ENCODE data around the gene CCDC188. TPM values are rescaled to one million over a fixed set of nuclear protein-coding genes. Genes with fewer than 3 reads are reported as not detected.

The CCDC188 gene
- total RNA-seq, 2 experiments from 2014 or later = not detected

DNA sequence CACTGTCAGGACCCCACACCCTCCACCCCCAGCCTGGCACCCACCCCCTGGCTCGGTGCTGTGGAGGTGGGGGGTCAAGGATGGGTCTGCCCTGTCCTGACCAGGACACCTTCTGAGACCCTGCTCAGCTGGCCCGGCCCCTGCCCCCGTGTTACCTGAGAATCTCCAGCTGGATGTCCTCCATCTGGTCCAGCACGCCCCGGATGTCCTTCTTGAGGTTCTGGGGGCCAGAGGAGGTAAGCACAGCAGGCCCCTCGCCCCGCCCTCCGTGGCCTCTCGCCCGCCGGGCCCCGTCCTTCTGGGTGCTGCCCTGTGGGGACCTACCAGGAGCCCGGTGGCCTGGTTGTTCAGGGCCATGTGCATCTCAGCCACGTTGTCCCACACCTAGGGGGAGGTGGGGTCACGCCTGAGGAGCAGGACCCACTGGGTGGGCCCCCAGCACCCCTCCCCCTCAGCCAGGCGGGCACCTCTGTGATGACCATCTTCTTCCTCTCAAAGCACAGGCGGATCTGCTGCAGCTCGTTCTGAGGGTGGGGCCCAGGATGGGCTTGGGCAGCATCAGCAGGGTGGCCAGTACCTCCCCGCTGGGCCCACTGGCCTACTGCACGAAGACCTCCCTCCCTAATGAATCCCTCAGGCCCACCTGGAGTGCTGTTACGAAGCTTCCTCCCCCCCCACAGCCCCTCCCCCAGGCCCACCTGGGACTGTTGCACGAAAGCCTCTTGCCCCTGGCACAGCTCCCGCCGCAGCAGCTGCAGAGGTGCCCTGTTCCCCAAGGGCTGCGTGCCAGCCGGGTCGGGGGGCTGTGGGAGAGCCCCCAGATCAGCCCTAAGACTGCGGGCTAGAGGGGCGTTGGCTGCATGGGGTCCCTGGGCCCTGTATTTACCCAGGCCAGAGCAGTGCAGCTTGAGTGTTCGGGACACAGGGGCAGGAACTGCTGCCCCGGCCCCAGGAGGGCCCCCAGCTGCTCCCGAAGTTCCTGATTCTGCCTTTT lies 1.3 kb downstream of the CCDC188 start:
- no peaks in the 10 kb centered on the region for H3K9me3 ChIP-seq (ENCODE audit: control insufficient read depth in 1 of 2, insufficient read depth in 1 of 2, low read length in 2 of 2)
- H3K4me3 Mint-ChIP-seq = no peak overlapping the region
- H3K27ac ChIP-seq (ENCODE audit: low read depth in 1 of 2, low read length in 2 of 2) = no peak overlapping the region
- intact Hi-C loops (cut with DNase I, micrococcal nuclease) = no loop called here
- no peaks in the 10 kb centered on the region for H3K4me1 Mint-ChIP-seq (ENCODE audit: low read depth)
- H3K4me3 ChIP-seq (ENCODE audit: low read length) = no peak overlapping the region
- peaks cover 2% of the 10 kb centered on the region for H3K4me1 ChIP-seq (ENCODE audit: insufficient read depth, low read length)
- TF ChIP-seq, protein P1, sequence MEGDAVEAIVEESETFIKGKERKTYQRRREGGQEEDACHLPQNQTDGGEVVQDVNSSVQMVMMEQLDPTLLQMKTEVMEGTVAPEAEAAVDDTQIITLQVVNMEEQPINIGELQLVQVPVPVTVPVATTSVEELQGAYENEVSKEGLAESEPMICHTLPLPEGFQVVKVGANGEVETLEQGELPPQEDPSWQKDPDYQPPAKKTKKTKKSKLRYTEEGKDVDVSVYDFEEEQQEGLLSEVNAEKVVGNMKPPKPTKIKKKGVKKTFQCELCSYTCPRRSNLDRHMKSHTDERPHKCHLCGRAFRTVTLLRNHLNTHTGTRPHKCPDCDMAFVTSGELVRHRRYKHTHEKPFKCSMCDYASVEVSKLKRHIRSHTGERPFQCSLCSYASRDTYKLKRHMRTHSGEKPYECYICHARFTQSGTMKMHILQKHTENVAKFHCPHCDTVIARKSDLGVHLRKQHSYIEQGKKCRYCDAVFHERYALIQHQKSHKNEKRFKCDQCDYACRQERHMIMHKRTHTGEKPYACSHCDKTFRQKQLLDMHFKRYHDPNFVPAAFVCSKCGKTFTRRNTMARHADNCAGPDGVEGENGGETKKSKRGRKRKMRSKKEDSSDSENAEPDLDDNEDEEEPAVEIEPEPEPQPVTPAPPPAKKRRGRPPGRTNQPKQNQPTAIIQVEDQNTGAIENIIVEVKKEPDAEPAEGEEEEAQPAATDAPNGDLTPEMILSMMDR (IDR thresholded peaks at IDR 0.05) = no peak
- H3K36me3 Mint-ChIP-seq (ENCODE audit: low read depth) = no peaks in the 10 kb centered on the region
- CTCF ChIA-PET = no interaction called here
- no peaks in the 10 kb centered on the region for H3K27me3 Mint-ChIP-seq
- H3K27me3 ChIP-seq (ENCODE audit: control insufficient read depth in 1 of 2, insufficient read depth in 2 of 2, low read length in 2 of 2) = peaks cover 0 to under 1% of the 10 kb centered on the region in 2 experiments
- no peak overlapping the region for H3K27ac Mint-ChIP-seq
- POLR2A ChIA-PET = no interaction called here
- H3K9me3 Mint-ChIP-seq = no peaks in the 10 kb centered on the region
- ATAC-seq (ENCODE audit: poor library complexity) = no peak
- DNase-seq = no peak
- no peaks in the 10 kb centered on the region for H3K36me3 ChIP-seq (ENCODE audit: insufficient read depth, low read length)

DNA sequence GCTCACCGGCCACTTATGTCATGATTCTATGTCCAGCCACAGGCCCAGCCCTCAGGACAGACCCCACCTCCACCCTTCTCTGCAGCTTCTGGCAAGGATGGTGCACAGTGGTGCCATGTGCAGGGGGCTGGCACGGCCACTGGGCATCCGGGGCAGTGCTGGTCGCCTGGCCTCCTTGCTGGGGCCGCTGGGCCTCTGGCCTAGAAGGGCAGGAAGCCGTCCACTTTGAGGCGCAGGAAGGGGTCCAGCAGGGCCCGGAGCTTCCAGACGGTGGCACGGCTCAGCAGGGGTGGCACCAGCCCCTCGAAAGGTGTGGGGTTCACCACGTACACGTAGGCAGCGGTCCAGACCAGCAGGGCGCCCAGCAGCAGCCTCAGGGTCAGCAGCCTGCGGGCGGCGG lies 2.4 kb downstream of the CCDC188 start:
- Mint-ChIP-seq H3K4me1 (ENCODE audit: low read depth) (no peaks in the 10 kb centered on the region), H3K4me3 (no peak overlapping the region), H3K27ac (no peak overlapping the region), H3K36me3 (ENCODE audit: low read depth) (no peaks in the 10 kb centered on the region), H3K9me3 (no peaks in the 10 kb centered on the region), H3K27me3 (no peaks in the 10 kb centered on the region)
- Histone ChIP-seq H3K4me1 (ENCODE audit: insufficient read depth, low read length) (no peaks in the 10 kb centered on the region), H3K27ac (ENCODE audit: low read depth in 1 of 2, low read length in 2 of 2) (no peak overlapping the region), H3K4me3 (ENCODE audit: low read length) (no peak overlapping the region), H3K36me3 (ENCODE audit: insufficient read depth, low read length) (peaks cover 3% of the 10 kb centered on the region), H3K9me3 (ENCODE audit: control insufficient read depth in 1 of 2, insufficient read depth in 1 of 2, low read length in 2 of 2) (no peaks in the 10 kb centered on the region), H3K27me3 (ENCODE audit: control insufficient read depth in 1 of 2, insufficient read depth in 2 of 2, low read length in 2 of 2) (no peaks in the 10 kb centered on the region)
- TF ChIP-seq, protein P1 (IDR thresholded peaks at IDR 0.05) = no peak
- intact Hi-C loops (cut with DNase I, micrococcal nuclease) = no loop called here
- ATAC-seq (ENCODE audit: poor library complexity) (no peak), DNase-seq (no peak)
- ChIA-PET CTCF (no interaction called here), POLR2A (no interaction called here)

DNA sequence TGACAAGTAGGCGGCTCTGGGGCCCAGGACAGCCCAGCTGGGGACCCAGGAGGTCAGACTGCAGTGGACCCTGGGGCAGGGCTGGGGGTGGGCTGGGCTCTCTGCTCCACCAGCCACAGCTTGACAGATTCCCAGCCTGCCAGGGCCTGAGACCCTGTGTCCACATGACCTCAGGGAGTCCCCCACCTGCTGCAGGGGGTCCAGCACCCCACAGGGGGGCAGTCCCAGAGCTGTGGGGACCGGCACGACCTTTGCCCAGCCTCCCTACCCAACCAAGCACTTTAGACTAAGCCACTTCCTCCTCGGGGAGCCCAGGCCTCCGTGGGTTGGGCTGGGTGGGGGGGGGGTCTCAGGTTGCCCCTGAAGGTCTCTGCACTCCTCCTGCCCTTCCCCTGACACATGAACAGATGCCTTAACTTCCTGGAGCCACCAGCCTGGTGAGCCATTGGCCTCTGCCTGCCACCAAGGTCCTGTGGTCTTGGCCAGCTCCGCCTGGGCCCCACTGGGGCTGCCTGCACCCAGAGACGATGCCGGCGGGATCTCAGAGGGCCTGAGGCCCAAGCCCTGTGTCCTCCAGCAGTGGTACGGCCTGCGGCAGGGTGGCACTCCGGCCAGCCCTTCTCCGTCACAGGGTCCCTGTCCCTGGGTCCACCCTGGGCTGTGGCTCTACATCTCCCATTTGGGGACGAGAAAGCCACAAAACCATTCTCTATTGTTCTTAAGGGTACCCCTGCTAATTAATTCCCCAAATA lies 3.4 kb downstream of the CCDC188 start:
- Histone ChIP-seq H3K4me1 (ENCODE audit: insufficient read depth, low read length) (no peaks in the 10 kb centered on the region), H3K9me3 (ENCODE audit: control insufficient read depth in 1 of 2, insufficient read depth in 1 of 2, low read length in 2 of 2) (no peaks in the 10 kb centered on the region), H3K27ac (ENCODE audit: low read depth in 1 of 2, low read length in 2 of 2) (no peak overlapping the region), H3K4me3 (ENCODE audit: low read length) (no peak overlapping the region), H3K36me3 (ENCODE audit: insufficient read depth, low read length) (peaks cover 3% of the 10 kb centered on the region), H3K27me3 (ENCODE audit: control insufficient read depth in 1 of 2, insufficient read depth in 2 of 2, low read length in 2 of 2) (no peaks in the 10 kb centered on the region)
- intact Hi-C loops (cut with DNase I, micrococcal nuclease) = no loop called here
- no peaks in the 10 kb centered on the region for H3K36me3 Mint-ChIP-seq (ENCODE audit: low read depth)
- H3K27me3 Mint-ChIP-seq = no peaks in the 10 kb centered on the region
- H3K4me1 Mint-ChIP-seq (ENCODE audit: low read depth) = no peaks in the 10 kb centered on the region
- CTCF ChIA-PET = no interaction called here
- H3K4me3 Mint-ChIP-seq = no peak overlapping the region
- ATAC-seq (ENCODE audit: poor library complexity) (no peak), DNase-seq (no peak)
- no peak overlapping the region for H3K27ac Mint-ChIP-seq
- no peaks in the 10 kb centered on the region for H3K9me3 Mint-ChIP-seq
- TF ChIP-seq, protein P1 (IDR thresholded peaks at IDR 0.05) = no peak
- POLR2A ChIA-PET = no interaction called here

Measured in CD4-positive, alpha-beta T cell (primary cell).